T-helper 1 cell treated with Interleukin-12 subunit alpha and Interleukin-12 subunit beta and Interleukin-4 antibody, amounts not matched to agents 30 ng/mL and 1 ng/mL, for 36 hours (primary cell): ENCODE data around the gene MPP2. TPM values are rescaled to one million over a fixed set of nuclear protein-coding genes. Genes with fewer than 3 reads are reported as not detected.

Source experiments
- intact Hi-C: fragments of 100-400 bp; cut with micrococcal nuclease; formaldehyde crosslinking; loops from one replicate; pipeline ENCODE4 v1.15.1; 2024
- total RNA-seq: library from RNA; stranded (reverse); gene quantifications from 2 replicates; pipeline ENCODE4 v1.2.3, GENCODE V29; 2022

The MPP2 gene
- total RNA-seq, 1 donor from 2014 or later: 0.86 TPM

GRCh38 chr17:43848601-43849000 lies 58.7 kb downstream of the MPP2 start:
- intact Hi-C loops: loop anchor here (5.0 to 10.0 kb wide), 2 partner anchors 156 to 274 kb away; no protein-coding TSS in a partner anchor

GRCh38 chr17:43846963-43847371 lies 60.4 kb downstream of the MPP2 start, which contains the start of gene CD300LG:
Gene CD300LG (plus strand): TSS chr17:43847176. CDS start chr17:43847217, 41 bp downstream.
- intact Hi-C loops: loop anchor here (2.0 to 10.0 kb wide), 3 partner anchors 68 to 272 kb away; partner anchors contain the start of gene DUSP3

GRCh38 chr17:43846221-43846712 lies 61.1 kb downstream of the MPP2 start:
- intact Hi-C loops: loop anchor here (2.0 to 10.0 kb wide), 3 partner anchors 67 to 271 kb away; partner anchors contain the start of gene DUSP3

DNA sequence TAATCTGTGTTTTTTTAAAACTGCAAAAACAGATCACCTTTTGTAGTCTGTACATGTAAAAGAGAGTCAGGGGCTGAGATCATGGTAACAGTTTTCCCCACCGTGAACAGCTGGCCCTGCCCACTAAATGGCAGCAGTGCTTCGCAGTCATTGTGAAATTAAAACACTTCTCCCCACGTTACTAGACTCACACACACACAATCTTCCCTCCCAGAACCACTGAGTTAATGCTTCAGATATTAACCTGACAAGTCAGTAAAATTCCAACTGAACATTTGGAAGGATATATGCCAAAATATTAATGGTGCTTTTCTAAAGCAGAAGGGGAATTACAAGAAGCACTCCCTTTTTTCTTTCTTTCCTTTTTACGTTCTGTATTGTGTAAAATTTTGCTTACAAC lies 61.6 kb downstream of the MPP2 start:
- intact Hi-C loops: loop anchor here (2.0 to 10.0 kb wide), 3 partner anchors 67 to 271 kb away; partner anchors contain the start of gene DUSP3

DNA sequence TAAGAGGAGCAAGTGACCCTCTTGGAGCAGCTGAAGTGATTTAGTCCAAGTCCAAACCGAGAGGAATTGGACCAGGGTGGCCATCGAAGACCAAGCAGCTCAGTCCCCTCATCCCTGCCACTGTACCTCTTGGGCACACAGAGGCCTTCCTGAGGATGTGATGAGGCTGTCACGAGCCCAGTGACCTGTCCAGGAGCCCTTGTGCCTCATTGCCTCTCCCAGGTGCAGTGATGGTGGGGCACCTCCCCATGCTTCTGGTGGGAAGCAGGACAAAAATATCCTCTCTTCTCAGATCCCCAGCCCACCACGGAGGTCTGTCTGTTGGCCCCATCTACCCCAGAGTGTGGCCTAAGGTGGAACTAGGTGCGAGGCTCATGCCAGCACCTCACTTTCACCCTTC lies 63.1 kb downstream of the MPP2 start:
- intact Hi-C loops: loop anchor here (10.0 kb wide), 1 partner anchor 269 kb away; no protein-coding TSS in a partner anchor

DNA sequence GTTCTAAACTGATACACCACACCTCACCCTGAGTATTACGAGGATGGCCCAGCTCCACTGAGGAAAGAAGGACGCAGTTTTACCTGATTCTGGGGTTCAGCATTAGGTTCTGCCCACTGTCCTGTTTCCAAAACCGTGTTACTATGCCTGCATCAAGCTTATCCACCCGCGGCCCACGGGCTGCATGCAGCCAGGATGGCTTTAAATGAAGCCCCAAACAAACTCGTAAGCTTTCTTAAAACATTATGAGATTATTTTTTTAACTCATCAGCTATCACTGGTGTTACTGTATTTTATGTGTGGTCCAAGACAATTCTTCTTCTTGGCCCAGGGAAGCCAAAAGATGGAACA lies 64.4 kb downstream of the MPP2 start:
- intact Hi-C loops: loop anchor here (10.0 kb wide), 1 partner anchor 268 kb away; no protein-coding TSS in a partner anchor

DNA sequence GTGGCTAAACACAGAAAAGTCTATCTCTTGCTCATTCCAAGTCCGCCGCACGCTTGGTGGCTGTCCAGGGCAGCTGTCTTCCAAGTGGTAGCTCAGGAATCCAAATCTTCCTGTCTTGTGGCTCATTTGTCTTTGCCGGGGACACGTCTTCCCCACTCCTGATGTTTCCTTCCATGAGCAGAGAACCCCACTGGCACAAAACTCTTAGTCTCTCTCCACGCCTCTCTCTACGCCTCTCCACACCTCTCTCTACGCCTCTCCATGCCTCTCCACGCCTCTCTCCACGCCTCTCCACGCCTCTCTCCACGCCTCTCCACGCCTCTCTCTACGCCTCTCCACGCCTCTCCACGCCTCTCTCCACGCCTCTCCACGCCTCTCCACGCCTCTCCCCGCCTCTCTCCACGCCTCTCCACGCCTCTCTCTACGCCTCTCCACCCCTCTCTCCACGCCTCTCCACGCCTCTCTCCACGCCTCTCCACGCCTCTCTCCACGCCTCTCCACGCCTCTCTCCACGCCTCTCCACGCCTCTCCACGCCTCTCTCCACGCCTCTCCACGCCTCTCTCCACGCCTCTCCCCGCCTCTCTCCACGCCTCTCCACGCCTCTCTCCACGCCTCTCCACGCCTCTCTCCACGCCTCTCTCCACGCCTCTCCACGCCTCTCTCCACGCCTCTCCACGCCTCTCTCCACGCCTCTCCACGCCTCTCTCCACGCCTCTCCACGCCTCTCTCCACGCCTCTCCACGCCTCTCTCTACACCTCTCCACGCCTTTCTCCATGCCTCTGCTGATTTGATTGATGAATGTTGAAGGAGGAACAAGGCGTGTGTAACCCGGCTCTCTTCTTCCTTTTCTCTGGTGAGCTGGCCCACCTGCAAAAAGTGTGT lies 65.0 kb downstream of the MPP2 start:
- intact Hi-C loops: loop anchor here (10.0 kb wide), 1 partner anchor 268 kb away; no protein-coding TSS in a partner anchor

DNA sequence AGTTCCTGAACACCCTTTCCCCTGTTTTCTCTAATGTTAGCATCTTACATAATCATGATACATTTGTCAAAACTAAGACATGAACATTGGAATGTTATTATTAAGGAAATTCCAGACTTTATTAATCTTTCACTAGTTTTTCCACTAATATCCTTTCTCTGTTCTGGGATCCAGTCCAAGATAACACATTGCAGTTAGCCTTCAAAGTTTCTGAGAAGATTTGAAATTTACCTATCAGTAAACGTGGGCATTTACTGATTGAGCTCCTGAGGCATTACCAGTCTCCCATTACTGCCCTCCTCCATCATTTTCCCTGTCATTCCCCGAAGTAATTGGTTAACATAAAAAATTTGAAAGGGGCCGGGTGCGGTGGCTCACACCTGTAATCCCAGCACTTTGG lies 66.1 kb downstream of the MPP2 start:
- intact Hi-C loops: loop anchor here (10.0 kb wide), 1 partner anchor 266 kb away; no protein-coding TSS in a partner anchor

DNA sequence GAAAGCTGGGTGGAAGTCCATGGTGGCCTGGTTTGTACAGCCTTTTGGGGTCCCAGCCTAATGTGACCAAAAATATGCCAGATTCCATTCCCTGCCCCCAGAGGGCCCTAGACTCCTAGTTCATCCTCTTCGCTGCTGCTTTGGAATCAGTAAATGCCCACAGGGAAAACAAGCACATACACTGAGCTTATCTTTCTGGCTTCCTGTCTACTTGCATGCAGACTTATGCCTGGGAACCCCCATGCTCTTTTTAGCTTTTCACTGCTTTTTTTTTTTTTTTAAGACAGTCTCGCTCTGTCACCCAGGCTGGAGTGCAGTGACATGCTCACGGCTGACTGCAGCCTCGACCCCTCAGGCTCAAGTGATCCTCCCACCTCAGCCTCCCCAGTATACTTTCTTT lies 66.5 kb downstream of the MPP2 start:
- intact Hi-C loops: loop anchor here (10.0 kb wide), 1 partner anchor 266 kb away; no protein-coding TSS in a partner anchor

DNA sequence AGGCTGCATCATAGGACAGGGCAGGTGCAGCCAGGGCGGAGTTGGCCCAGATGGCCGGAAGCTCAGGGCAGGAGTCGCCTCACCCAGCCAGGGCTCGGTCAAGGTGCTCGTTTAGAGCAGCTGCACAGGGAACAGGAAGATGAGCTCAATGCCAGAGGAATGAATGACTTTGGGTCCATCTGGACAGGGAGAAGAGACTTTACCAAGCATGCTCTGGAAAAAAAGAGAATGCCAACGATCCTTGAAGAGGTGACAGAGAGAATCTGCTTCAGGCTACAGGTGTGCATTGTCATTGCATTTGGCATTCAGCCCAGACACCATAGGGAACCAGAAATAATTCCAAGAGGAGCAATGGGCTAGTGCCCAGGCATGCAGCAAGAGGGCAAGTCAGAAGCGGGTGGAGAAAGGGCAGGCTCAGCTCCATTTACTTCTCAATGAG lies 67.6 kb downstream of the MPP2 start:
- intact Hi-C loops: loop anchor here (10.0 kb wide), 1 partner anchor 265 kb away; no protein-coding TSS in a partner anchor

GRCh38 chr17:43834106-43834505 lies 73.2 kb downstream of the MPP2 start:
- intact Hi-C loops: loop anchor here (5.0 kb wide), 1 partner anchor 57 kb away; the partner anchor contains the start of gene DUSP3

DNA sequence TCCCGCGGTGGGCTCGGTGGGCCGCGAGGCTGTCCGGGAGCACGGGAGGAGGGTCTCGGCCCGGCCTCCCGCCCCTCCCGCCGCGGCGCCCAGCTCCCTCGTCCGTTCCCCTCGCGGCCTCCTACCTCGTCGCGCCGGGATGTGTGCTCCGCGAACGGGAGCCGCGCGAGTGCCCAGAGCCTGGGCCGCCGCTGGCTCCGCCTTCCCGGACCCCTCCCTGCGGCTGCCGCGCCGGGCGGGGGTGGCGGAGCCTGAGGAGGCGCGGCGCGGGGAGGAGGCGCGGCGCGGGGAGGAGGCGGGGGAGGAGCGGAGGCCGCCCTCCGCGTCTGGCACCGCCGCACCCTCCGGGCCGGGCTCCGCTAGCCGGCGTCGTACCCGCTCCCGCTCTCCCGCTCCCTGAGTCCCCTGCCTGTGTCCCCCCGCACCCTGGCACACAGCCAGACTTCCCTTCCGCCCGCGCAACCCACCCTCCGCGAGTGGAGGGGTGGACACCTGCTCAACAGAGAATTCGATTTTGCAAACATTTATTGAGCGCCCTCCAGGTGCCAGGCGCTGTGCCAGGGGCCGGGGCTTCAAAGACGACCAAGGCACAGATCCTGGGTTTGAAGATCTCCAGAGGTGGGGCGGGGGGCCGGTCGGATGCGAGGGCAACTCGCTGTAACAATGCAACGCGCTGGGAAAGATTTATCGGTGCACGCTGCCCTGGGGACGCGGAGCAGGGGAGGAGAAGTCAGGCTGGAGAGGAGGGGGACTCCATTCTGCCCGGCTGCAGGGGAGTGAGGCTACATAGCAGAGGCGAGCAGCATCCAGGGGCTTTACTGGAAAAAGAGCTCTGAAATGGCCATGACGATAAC lies 74.1 kb downstream of the MPP2 start, which contains the start of gene MPP3:
Gene MPP3, minus strand, starts transcription at position 171 of the 854 bp plus-strand sequence. CDS start 1,240 bp downstream, outside the sequence.
- intact Hi-C loops: loop anchor here (5.0 kb wide), 1 partner anchor 56 kb away; the partner anchor contains the start of gene DUSP3

DNA sequence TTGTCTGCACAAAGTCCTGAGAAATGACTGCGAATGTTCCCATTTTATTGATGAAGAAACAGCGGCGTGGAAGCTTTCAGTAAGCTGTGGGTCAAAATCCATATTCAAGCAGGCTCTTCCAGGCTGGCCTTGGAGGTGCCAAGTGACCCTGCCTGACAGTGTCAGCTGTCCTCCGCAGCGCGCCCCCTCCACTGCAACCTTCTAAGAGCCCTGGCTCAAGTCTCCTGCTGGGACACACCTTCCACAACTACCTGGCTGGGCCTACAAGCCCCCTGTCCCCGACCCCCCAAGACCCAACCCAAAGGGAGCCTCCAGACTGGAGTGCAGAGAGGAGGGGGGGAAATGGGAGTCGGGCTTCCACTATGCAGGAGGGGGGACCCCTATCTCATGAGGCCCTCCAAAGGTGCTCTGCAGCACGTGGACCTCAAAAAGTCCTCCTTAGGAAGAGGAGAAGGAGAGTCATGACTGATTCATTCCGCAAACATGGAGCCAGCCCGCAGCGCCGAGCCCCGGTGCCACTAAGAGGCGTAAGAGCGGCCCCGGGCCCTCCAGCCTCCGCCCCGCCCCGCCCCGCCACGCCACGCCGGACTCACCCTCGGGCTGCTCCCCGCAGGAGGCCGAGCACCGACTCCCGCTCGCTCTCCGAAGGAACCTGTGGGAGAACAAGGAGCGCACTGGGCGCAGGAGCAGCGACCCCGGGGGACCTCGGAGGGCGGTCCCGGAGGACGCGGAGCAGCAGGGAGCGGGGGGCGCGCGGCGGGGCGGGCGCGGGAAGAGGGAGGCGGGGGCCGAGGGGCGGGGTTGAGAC lies 75.0 kb downstream of the MPP2 start:
- intact Hi-C loops: loop anchor here (5.0 kb wide), 1 partner anchor 55 kb away; the partner anchor contains the start of gene DUSP3

- intact Hi-C loops: loop anchor here (5.0 kb wide), 1 partner anchor 54 kb away; the partner anchor contains the start of gene DUSP3
Observed at GRCh38 chr17:43831633-43832032, 75.7 kb downstream of the MPP2 start.

GRCh38 chr17:43830510-43831140 lies 76.7 kb downstream of the MPP2 start:
- intact Hi-C loops: loop anchor here (5.0 kb wide), 1 partner anchor 53 kb away; the partner anchor contains the start of gene DUSP3

DNA sequence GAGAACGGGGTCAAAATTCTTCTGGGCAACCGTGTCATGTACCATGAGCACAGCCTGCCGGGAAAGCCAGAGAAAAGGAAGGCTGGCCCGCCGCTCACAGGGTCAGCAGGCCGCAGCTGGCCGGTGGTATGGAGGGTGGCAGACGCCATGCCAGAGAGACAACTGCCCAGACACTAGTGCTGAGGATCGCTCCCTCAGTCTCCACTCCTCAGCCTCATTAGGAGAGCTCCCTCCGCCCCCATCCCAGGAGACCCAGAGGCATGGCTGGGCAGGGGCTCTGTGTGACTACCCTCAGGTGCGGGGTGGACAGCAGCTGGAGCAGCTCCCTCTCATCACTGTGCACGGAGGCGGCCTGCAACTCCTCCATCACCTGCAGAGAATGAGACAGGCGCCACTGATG lies 77.6 kb downstream of the MPP2 start:
- intact Hi-C loops: loop anchor here (5.0 kb wide), 1 partner anchor 52 kb away; the partner anchor contains the start of gene DUSP3

DNA sequence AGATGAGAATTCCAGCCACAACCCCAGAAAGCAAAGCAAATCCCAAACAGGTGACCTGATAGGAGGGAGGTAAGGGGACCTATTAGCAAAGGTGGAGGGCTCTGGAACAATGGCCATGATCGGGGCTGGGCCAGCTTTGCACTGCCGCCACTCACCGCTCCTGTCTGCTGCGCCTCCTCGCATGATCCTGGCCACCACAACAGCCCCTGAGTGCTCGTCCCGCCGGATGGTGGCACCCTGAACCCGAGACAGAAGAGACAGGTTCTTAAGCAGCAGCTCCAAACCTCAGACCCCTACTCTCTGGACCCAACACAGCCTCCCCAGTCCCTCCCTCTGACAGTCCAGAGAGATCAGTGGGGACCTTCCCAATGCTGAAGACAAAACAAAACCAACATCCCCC lies 79.7 kb downstream of the MPP2 start:
- intact Hi-C loops: no loop called here

DNA sequence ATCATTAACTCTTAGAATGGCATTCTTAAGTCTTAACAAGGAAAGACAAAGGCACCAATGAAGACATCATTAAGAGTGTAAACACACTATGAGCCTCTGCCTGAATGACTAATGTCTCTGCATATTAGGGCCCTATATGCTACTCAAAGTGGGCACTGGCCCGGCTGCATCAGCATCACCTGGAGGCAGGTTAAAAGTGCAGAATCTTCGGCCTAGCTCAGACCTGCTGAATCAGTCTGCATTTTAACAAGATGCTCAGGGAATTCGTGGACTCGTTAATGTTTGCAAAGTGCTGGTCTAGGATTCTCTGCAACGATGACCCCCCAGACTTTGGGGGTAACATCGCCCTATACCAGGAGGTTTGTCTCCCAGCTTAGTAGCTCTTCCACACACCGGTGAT lies 81.1 kb downstream of the MPP2 start:
- intact Hi-C loops: no loop called here

- intact Hi-C loops: no loop called here
Observed at GRCh38 chr17:43825567-43825966, 81.8 kb downstream of the MPP2 start.
